Keratinocyte (primary cell): Measurements from ENCODE around the gene NT5C1B. TPM values are rescaled to one million over a fixed set of nuclear protein-coding genes. Genes with fewer than 3 reads are reported as not detected.

Experiments
- DNase-seq: peaks from one replicate; pipeline ENCODE4 v3.0.0-alpha.2; 2011; ENCODE audit warnings: low read depth, missing footprints, low spot score
- FAIRE-seq: peaks from 2 replicates; lab custom pipeline; 2011; peaks lifted over from hg19 to GRCh38; lab: Jason Lieb, UNC
- H2AFZ ChIP-seq: 2 replicates; pipeline ENCODE4 v1.6.0; 2012; ENCODE audit warnings: low read length, control low read depth, inconsistent platforms; ENCODE audit not compliant: control insufficient read depth
- H3K27ac ChIP-seq: 2 replicates; pipeline ENCODE4 v1.5.1; 2011; ENCODE audit warnings: low read length; ENCODE audit not compliant: control insufficient read depth, insufficient read depth
- H3K27me3 ChIP-seq: 3 replicates; pipeline ENCODE4 v1.6.0; 2011; ENCODE audit warnings: low read length; ENCODE audit not compliant: control insufficient read depth, insufficient read depth; ENCODE audit errors: extremely low read depth
- H3K36me3 ChIP-seq, 2 experiments: 2 replicates in 1 of 2; 3 replicates in 1 of 2; pipeline ENCODE4 v1.5.1; 2011; ENCODE audit warnings: low read length in 2 of 2, mild to moderate bottlenecking in 1 of 2; ENCODE audit not compliant: control insufficient read depth in 2 of 2, insufficient read depth in 2 of 2; ENCODE audit errors: extremely low read depth in 1 of 2
- H3K4me1 ChIP-seq: 3 replicates; pipeline ENCODE4 v1.5.1; 2011; ENCODE audit warnings: low read length; ENCODE audit not compliant: control insufficient read depth, insufficient read depth; ENCODE audit errors: extremely low read depth
- H3K4me2 ChIP-seq: 3 replicates; pipeline ENCODE4 v1.6.0; 2011; ENCODE audit warnings: low read depth, low read length; ENCODE audit not compliant: control insufficient read depth, insufficient read depth; ENCODE audit errors: extremely low read depth
- H3K4me3 ChIP-seq, 3 experiments: fragments of 200-600 bp in 1 of 3; sonication (generic) in 1 of 3; 2 replicates in 2 of 3; 3 replicates in 1 of 3; pipeline ENCODE4 v1.5.1; 2011 to 2016; ENCODE audit warnings: low read length in 3 of 3, mild to moderate bottlenecking in 3 of 3, control low read depth in 2 of 3, inconsistent platforms in 1 of 3, low read depth in 1 of 3, mixed read lengths in 1 of 3, mixed run types in 1 of 3, moderate library complexity in 1 of 3; ENCODE audit not compliant: control insufficient read depth in 2 of 3, insufficient read depth in 2 of 3; ENCODE audit errors: extremely low read depth in 1 of 3
- H3K79me2 ChIP-seq: 2 replicates; pipeline ENCODE4 v1.6.0; 2012; ENCODE audit warnings: low read length; ENCODE audit not compliant: control insufficient read depth, insufficient read depth
- H3K9ac ChIP-seq: 3 replicates; pipeline ENCODE4 v1.6.0; 2011; ENCODE audit warnings: low read length; ENCODE audit not compliant: control insufficient read depth, insufficient read depth; ENCODE audit errors: extremely low read depth
- H3K9me1 ChIP-seq: 3 replicates; pipeline ENCODE4 v1.6.0; 2011; ENCODE audit warnings: low read length; ENCODE audit not compliant: control insufficient read depth, insufficient read depth; ENCODE audit errors: extremely low read depth
- H3K9me3 ChIP-seq: 2 replicates; pipeline ENCODE4 v1.5.1; 2012; ENCODE audit warnings: low read depth, low read length; ENCODE audit not compliant: control insufficient read depth
- H4K20me1 ChIP-seq: 3 replicates; pipeline ENCODE4 v1.6.0; 2011; ENCODE audit warnings: low read length; ENCODE audit not compliant: control insufficient read depth, insufficient read depth; ENCODE audit errors: extremely low read depth
- EZH2 ChIP-seq: IDR thresholded peaks from one replicate; pipeline ENCODE4 v1.6.1; 2012; ENCODE audit warnings: inconsistent platforms, mild to moderate bottlenecking, low read length, moderate library complexity
- dilution Hi-C: fragments of 300-500 bp; cut with MboI; formaldehyde crosslinking; loops from one replicate; pipeline ENCODE4 v1.7.0; 2020; ENCODE audit warnings: low sequenced_read_pairs; ENCODE audit not compliant: extremely low pct_ligation_motif_present
- polyA plus RNA-seq, 5 experiments: library from polyadenylated mRNA; depleted of rRNA in 3 of 5; stranded (reverse) in 3 of 5; stranded (forward) in 1 of 5; unstranded in 1 of 5; fragments of >200 nt; gene quantifications; 1 replicate in 1 of 5; 2 replicates in 3 of 5; 3 replicates in 1 of 5; pipeline versions ENCODE4 v1.2.1 to v1.2.3, GENCODE V29; 2011 to 2012; ENCODE audit warnings: missing spikeins in 2 of 5, low read depth in 1 of 5, low replicate concordance in 1 of 5
- TF ChIP-seq, protein P1 (sequence below), 3 experiments: IDR thresholded peaks in 1 of 3; conservative IDR thresholded peaks in 1 of 3; optimal IDR thresholded peaks in 1 of 3; 2 replicates in 2 of 3; 3 replicates in 1 of 3; pipeline versions ENCODE3 to v1.5.1; 2011; ENCODE audit warnings: low read length in 3 of 3, mild to moderate bottlenecking in 3 of 3, moderate library complexity in 2 of 3, control low read depth in 1 of 3, inconsistent platforms in 1 of 3; ENCODE audit not compliant: insufficient read depth in 2 of 3; ENCODE audit errors: extremely low read depth in 1 of 3

NT5C1B gene
- polyA plus RNA-seq, 1 donor (not counting 4 experiments of a cell fraction or from before 2014, with no cell fraction given) = not detected

DNA sequence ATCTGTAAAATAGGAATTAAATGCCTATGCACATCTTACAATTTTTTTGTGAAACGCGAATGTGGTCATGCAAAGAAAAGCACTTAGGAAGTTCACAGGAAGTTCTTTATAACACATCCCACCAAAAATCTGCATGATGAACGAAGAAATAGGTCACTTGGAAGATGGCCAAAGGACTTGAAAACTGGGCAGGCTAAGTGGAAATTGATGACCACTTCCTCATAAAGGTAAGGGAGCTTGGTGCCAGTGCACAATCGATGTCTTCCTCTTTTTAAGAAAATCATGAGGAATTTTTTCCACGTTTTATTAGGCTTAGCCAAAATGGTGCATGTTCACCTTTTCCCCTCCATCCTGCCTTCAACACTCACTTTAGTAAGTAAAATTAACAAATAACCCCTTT is 8.2 kb upstream of the NT5C1B start:
- FAIRE-seq = no peak
- Histone ChIP-seq H3K27ac (no peak overlapping the region), H3K36me3 (no peaks in the 10 kb centered on the region), H3K4me2 (no peak overlapping the region), H3K4me1 (no peaks in the 10 kb centered on the region), H3K27me3 (no peaks in the 10 kb centered on the region), H2AFZ (no peak overlapping the region), H3K4me3 (no peak overlapping the region), H3K9ac (no peak overlapping the region), H3K79me2 (no peaks in the 10 kb centered on the region), H3K9me1 (no peaks in the 10 kb centered on the region), H3K9me3 (no peaks in the 10 kb centered on the region), H4K20me1 (no peaks in the 10 kb centered on the region)
- TF ChIP-seq, protein P1, sequence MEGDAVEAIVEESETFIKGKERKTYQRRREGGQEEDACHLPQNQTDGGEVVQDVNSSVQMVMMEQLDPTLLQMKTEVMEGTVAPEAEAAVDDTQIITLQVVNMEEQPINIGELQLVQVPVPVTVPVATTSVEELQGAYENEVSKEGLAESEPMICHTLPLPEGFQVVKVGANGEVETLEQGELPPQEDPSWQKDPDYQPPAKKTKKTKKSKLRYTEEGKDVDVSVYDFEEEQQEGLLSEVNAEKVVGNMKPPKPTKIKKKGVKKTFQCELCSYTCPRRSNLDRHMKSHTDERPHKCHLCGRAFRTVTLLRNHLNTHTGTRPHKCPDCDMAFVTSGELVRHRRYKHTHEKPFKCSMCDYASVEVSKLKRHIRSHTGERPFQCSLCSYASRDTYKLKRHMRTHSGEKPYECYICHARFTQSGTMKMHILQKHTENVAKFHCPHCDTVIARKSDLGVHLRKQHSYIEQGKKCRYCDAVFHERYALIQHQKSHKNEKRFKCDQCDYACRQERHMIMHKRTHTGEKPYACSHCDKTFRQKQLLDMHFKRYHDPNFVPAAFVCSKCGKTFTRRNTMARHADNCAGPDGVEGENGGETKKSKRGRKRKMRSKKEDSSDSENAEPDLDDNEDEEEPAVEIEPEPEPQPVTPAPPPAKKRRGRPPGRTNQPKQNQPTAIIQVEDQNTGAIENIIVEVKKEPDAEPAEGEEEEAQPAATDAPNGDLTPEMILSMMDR (optimal IDR thresholded peaks at IDR 0.05 in 1 of 3, IDR thresholded peaks at IDR 0.05 in 1 of 3, conservative IDR thresholded peaks at IDR 0.05 in 1 of 3; ENCODE audit: extremely low read depth in 1 of 3, insufficient read depth in 2 of 3, low read length in 3 of 3) = no peak
- dilution Hi-C loops = no loop called here
- DNase-seq = no peak

- no peak for TF ChIP-seq EZH2
- TF ChIP-seq, protein P1 (optimal IDR thresholded peaks at IDR 0.05 in 1 of 3, IDR thresholded peaks at IDR 0.05 in 1 of 3, conservative IDR thresholded peaks at IDR 0.05 in 1 of 3; ENCODE audit: extremely low read depth in 1 of 3, insufficient read depth in 2 of 3, low read length in 3 of 3) = no peak
Measured at GRCh38 chr2:18596993-18597392, 7.6 kb upstream of the NT5C1B start.

More at GRCh38 chr2:18596993-18597392, 7.6 kb upstream of the NT5C1B start:
- no peak for FAIRE-seq
- H3K4me2 ChIP-seq = no peak overlapping the region
- H3K4me1 ChIP-seq = no peaks in the 10 kb centered on the region
- H3K9ac ChIP-seq = no peak overlapping the region
- no peaks in the 10 kb centered on the region for H3K27me3 ChIP-seq
- H2AFZ ChIP-seq = no peak overlapping the region
- no peaks in the 10 kb centered on the region for H3K9me1 ChIP-seq
- dilution Hi-C loops = no loop called here
- no peaks in the 10 kb centered on the region for H3K9me3 ChIP-seq
- DNase-seq = no peak
- H4K20me1 ChIP-seq = no peaks in the 10 kb centered on the region
- H3K4me3 ChIP-seq = no peak overlapping the region
- H3K79me2 ChIP-seq = no peaks in the 10 kb centered on the region
- H3K36me3 ChIP-seq = no peaks in the 10 kb centered on the region
- no peak overlapping the region for H3K27ac ChIP-seq
